Measurements from ENCODE around the gene BARHL2.

DNA sequence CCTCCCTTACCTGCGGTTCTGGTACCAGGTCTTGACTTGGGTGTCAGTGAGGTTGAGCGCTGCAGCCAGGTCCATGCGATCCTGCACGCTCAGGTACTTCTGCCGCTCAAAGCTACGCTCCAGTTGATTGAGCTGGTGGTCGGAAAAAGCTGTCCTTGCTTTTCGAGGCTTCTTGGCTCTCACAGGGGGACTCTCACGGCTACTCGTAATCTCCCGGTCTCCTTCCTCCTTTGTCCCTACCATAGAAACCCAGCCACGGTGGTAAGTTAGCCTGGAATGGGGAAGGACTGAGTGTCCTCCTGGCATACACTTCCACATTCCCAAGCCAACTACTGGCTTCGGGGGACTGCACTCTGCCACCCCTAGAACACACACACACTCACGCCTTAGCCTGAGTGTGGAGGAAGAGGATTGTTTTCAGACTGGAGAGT lies 2.6 kb downstream of the BARHL2 start:
- TF ChIP-seq CTCF (IDR thresholded peaks at IDR 0.05): no peak
- TF ChIP-seq POLR2A (IDR thresholded peaks at IDR 0.05): no peak
